Measurements from ENCODE around the gene TMEM240. TPM values are rescaled to one million over a fixed set of nuclear protein-coding genes. Genes with fewer than 3 reads are reported as not detected.
A peak's percentile ranks its signal among the peaks of the same experiment; 100 is the strongest.

The TMEM240 gene
- under 1 TPM; 0.77 to 0.91 TPM for total RNA-seq

- Histone ChIP-seq H3K27me3 (no peaks in the 10 kb centered on the region), H3K27ac (no peak within 1 kb of the TSS), H3K36me3 (no peaks in the 10 kb centered on the region), H3K4me1 (peaks cover 4% of the 10 kb centered on the region), H3K4me3 (peak within 1 kb of the TSS; percentile 36), H3K9me3 (no peaks in the 10 kb centered on the region), H3K9ac (ENCODE audit: low read depth in 2 of 2, low read length in 2 of 2) (peak within 1 kb of the TSS in 1 of 2 donors; percentile 66)
- no peak for TF ChIP-seq CTCF (IDR thresholded peaks at IDR 0.05)
- intact Hi-C loops (cut with DNase I): no loop called here
- peak; percentile 64 for DNase-seq
Measured at GRCh38 chr1:1540090-1540817, at the start of gene TMEM240. Gene TMEM240 (minus strand): TSS chr1:1540624. CDS start chr1:1540346, 278 bp downstream.

GRCh38 chr1:1583347-1584010 is 43.1 kb upstream of the TMEM240 start:
- H3K27me3 ChIP-seq: no peaks in the 10 kb centered on the region

GRCh38 chr1:1582585-1583346 is 42.3 kb upstream of the TMEM240 start:
- intact Hi-C loops (cut with DNase I): no loop called here
- no peak for TF ChIP-seq CTCF (IDR thresholded peaks at IDR 0.05)
- Histone ChIP-seq H3K36me3 (no peaks in the 10 kb centered on the region), H3K9me3 (no peaks in the 10 kb centered on the region), H3K4me1 (no peaks in the 10 kb centered on the region), H3K4me3 (no peak overlapping the region), H3K9ac (ENCODE audit: low read depth in 2 of 2, low read length in 2 of 2) (no peak overlapping the region), H3K27me3 (no peaks in the 10 kb centered on the region), H3K27ac (no peak overlapping the region)
- DNase-seq: no peak

More at GRCh38 chr1:1583347-1584010, 43.1 kb upstream of the TMEM240 start:
- intact Hi-C loops (cut with DNase I): no loop called here
- no peaks in the 10 kb centered on the region for H3K36me3 ChIP-seq
- H3K4me1 ChIP-seq: no peaks in the 10 kb centered on the region
- TF ChIP-seq CTCF (IDR thresholded peaks at IDR 0.05): no peak
- no peak overlapping the region for H3K27ac ChIP-seq
- no peak overlapping the region for H3K4me3 ChIP-seq
- no peak for DNase-seq
- no peak overlapping the region for H3K9ac ChIP-seq (ENCODE audit: low read depth in 2 of 2, low read length in 2 of 2)
- H3K9me3 ChIP-seq: no peaks in the 10 kb centered on the region

GRCh38 chr1:1578371-1578940 is 38.0 kb upstream of the TMEM240 start:
- no peak for TF ChIP-seq CTCF (IDR thresholded peaks at IDR 0.05)
- DNase-seq: no peak
- Histone ChIP-seq H3K4me3 (no peak overlapping the region), H3K27me3 (no peaks in the 10 kb centered on the region), H3K9me3 (no peaks in the 10 kb centered on the region), H3K9ac (ENCODE audit: low read depth in 2 of 2, low read length in 2 of 2) (no peak overlapping the region), H3K36me3 (no peaks in the 10 kb centered on the region), H3K27ac (no peak overlapping the region), H3K4me1 (peaks cover 8% of the 10 kb centered on the region)
- intact Hi-C loops (cut with DNase I): no loop called here

DNA sequence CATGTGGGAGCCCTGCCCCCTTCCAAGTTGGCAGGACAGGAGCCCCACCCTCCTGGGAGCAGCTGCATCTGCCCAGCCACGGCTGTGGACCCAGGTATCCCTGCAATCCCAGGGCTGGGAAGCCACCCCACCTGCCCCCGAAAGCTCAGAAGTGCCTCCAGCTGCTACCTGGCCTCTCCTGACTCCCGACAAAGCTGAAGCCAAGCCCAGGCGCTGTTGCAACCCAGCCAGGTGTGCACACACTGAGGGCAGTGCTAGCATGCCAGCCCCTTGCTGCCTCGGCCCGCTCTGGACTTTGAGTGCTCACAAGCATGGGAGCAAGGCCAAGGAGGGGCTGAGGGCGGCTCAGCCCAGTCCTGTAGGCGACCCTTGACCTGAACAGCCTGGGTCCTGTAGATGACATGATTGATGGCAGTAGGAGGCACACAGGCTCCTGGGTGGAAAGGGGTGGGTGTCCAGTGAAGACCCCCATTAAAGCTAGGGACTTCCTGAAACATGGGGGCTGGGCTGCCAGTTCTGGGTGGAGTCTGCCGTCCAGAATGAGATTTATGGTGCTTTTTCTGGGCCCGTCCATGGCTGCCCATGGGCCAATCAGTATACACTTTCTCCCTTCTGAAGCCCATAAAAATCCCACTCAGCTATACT is 37.1 kb upstream of the TMEM240 start:
- TF ChIP-seq CTCF (IDR thresholded peaks at IDR 0.05): no peak
- DNase-seq: peak; percentile 56
- Histone ChIP-seq H3K4me3 (no peak overlapping the region), H3K27ac (no peak overlapping the region), H3K36me3 (no peaks in the 10 kb centered on the region), H3K27me3 (no peaks in the 10 kb centered on the region), H3K9ac (ENCODE audit: low read depth in 2 of 2, low read length in 2 of 2) (peak overlapping the region in 1 of 2 donors; percentile 32), H3K9me3 (no peaks in the 10 kb centered on the region), H3K4me1 (peaks cover 8% of the 10 kb centered on the region)
- intact Hi-C loops (cut with DNase I): no loop called here
